Epithelial cell of proximal tubule (primary cell): ENCODE results near the gene RGS6. TPM values are rescaled to one million over a fixed set of nuclear protein-coding genes. Genes with fewer than 3 reads are reported as not detected.

Experiments
- DNase-seq: peaks from one replicate; pipeline ENCODE4 v3.0.0-alpha.2; 2011; ENCODE audit warnings: low read depth
- H3K4me3 ChIP-seq: 2 replicates; pipeline ENCODE4 v1.5.1; 2011; ENCODE audit warnings: low read depth, mild to moderate bottlenecking, low read length
- CTCF ChIP-seq: conservative IDR thresholded peaks from 2 replicates; pipeline ENCODE4 v1.5.1; 2012; ENCODE audit warnings: low read depth, mild to moderate bottlenecking, low read length
- total RNA-seq: library from RNA; depleted of rRNA; stranded (reverse); fragments of >200 nt; gene quantifications from 2 replicates; pipeline ENCODE4 v1.2.3, GENCODE V29; 2015

RGS6 gene
- total RNA-seq, 1 donor from 2014 or later: not detected

- DNase-seq: no peak
- no peak overlapping the region for H3K4me3 ChIP-seq
- no peak for TF ChIP-seq CTCF
Measured at GRCh38 chr14:72535485-72535884, 603.3 kb downstream of the RGS6 start.

GRCh38 chr14:72538387-72538786, 606.2 kb downstream of the RGS6 start:
- no peak for DNase-seq
- no peak for TF ChIP-seq CTCF
- no peak overlapping the region for H3K4me3 ChIP-seq

GRCh38 chr14:72539661-72540315, 607.6 kb downstream of the RGS6 start:
- no peak overlapping the region for H3K4me3 ChIP-seq
- DNase-seq: no peak
- TF ChIP-seq CTCF: no peak

GRCh38 chr14:72540836-72541235, 608.6 kb downstream of the RGS6 start:
- TF ChIP-seq CTCF: no peak
- H3K4me3 ChIP-seq: no peak overlapping the region
- no peak for DNase-seq

GRCh38 chr14:72541546-72541945, 609.3 kb downstream of the RGS6 start:
- TF ChIP-seq CTCF: no peak
- no peak for DNase-seq
- no peak overlapping the region for H3K4me3 ChIP-seq

GRCh38 chr14:72543341-72543740, 611.1 kb downstream of the RGS6 start:
- no peak overlapping the region for H3K4me3 ChIP-seq
- DNase-seq: no peak
- TF ChIP-seq CTCF: no peak
